ENCODE data around the gene TBC1D5. TPM values are rescaled to one million over a fixed set of nuclear protein-coding genes. Genes with fewer than 3 reads are reported as not detected.
"Not testable (repeated sequence)": the region's sequence is repeated elsewhere in the genome, so short reads cannot be mapped to it uniquely, and the experiment has no call there.

TBC1D5 gene
- total and polyA plus RNA-seq, 2 of the 8 experiments (the other 6 are each of a cell fraction or from before 2014, with no cell fraction given) = 11.0 to 22.9 TPM

- DNase-seq (ENCODE audit: low read depth in 1 of 2, low spot score in 2 of 2); H3K27ac ChIP-seq (ENCODE audit: low read depth, low read length); H3K18ac ChIP-seq (ENCODE audit: extremely low read depth, low read length); POLR2A ChIA-PET (ENCODE audit: partially characterized antibody); H2BK12ac ChIP-seq (ENCODE audit: low read depth, low read length); H3K79me1 ChIP-seq (ENCODE audit: low read depth, low read length); H2AFZ ChIP-seq (ENCODE audit: low read length); H4K5ac ChIP-seq (ENCODE audit: insufficient read length, low read depth, low read length); FAIRE-seq; H3K27me3 ChIP-seq (replicated peaks in 1 of 4; ENCODE audit: control insufficient read depth in 3 of 4, extremely low read depth in 1 of 4, insufficient read depth in 3 of 4, low read length in 3 of 4); H3K9ac ChIP-seq (replicated peaks in 1 of 4; ENCODE audit: extremely low read depth in 1 of 4, low read depth in 3 of 4, low read length in 3 of 4); H2BK15ac ChIP-seq (ENCODE audit: low read length); H2AK5ac ChIP-seq (ENCODE audit: low read depth, low read length); H2BK5ac ChIP-seq (ENCODE audit: low read depth, low read length); H3K4me3 ChIP-seq (ENCODE audit: extremely low read depth in 1 of 4, insufficient read depth in 2 of 4, low read depth in 3 of 4, low read length in 4 of 4); H3K14ac ChIP-seq (ENCODE audit: insufficient read length); H2BK20ac ChIP-seq (ENCODE audit: low read length); H4K91ac ChIP-seq (replicated peaks; ENCODE audit: insufficient read length, low read length); H3K23ac ChIP-seq (ENCODE audit: insufficient read length); H3K4ac ChIP-seq (replicated peaks; ENCODE audit: insufficient read length, low read depth, low read length); H3K4me2 ChIP-seq (ENCODE audit: insufficient read depth in 1 of 2, low read depth in 2 of 2, low read length in 2 of 2); H4K20me1 ChIP-seq (replicated peaks in 1 of 2; ENCODE audit: control insufficient read depth in 1 of 2, insufficient read depth in 2 of 2, low read length in 2 of 2); H3K79me2 ChIP-seq (ENCODE audit: control insufficient read depth in 1 of 2, insufficient read depth in 2 of 2, low read length in 2 of 2); H3K9me3 ChIP-seq (ENCODE audit: insufficient read depth in 2 of 2, low read depth in 1 of 2, low read length in 1 of 2); CTCF ChIA-PET (ENCODE audit: partially characterized antibody); H3K23me2 ChIP-seq (ENCODE audit: low read depth, low read length); H2BK120ac ChIP-seq (replicated peaks; ENCODE audit: low read depth, low read length); H3K56ac ChIP-seq (replicated peaks; ENCODE audit: insufficient read length, low read depth, low read length); H4K8ac ChIP-seq (ENCODE audit: extremely low read depth, insufficient read depth, low read length); H3K36me3 ChIP-seq (ENCODE audit: control insufficient read depth in 2 of 4, insufficient read depth in 4 of 4, low read length in 3 of 4); H3K4me1 ChIP-seq (replicated peaks in 1 of 4; ENCODE audit: control insufficient read depth in 3 of 4, insufficient read depth in 4 of 4, low read length in 3 of 4): not testable (repeated sequence)
- 97% methylated on average over 4 of the region's 4 CpGs; no CpG with 5 or more reads in 1 of the 2 experiments for WGBS, 2 experiments (ENCODE audit: extremely low coverage in 1 of 2, insufficient coverage in 1 of 2, insufficient read length in 1 of 2, insufficient replicate concordance in 2 of 2, low coverage in 1 of 2, low lambda C conversion rate in 2 of 2, missing lambda C conversion rate in 1 of 2)
These were observed 129.4 kb downstream of the TBC1D5 start for GRCh38 chr3:17613017-17613416.
